HAP-1 (cell line): ENCODE data around the gene MAST2.

ENCODE experiments used
- DNase-seq, 2 experiments: peaks; one replicate each; pipeline ENCODE4 v3.0.0-alpha.2; 2016 to 2020; ENCODE audit warnings: low spot score in 2 of 2
- H3K27me3 ChIP-seq: fragments of 250-450 bp; sonication (Bioruptor Pico); 2 replicates; pipeline ENCODE4 v1.5.1; 2020; ENCODE audit warnings: low read depth, mild to moderate bottlenecking, moderate library complexity
- H3K36me3 ChIP-seq: fragments of 250-450 bp; sonication (Bioruptor Pico); replicated peaks from 2 replicates; pipeline ENCODE4 v1.5.1; 2020; ENCODE audit warnings: mild to moderate bottlenecking
- H3K4me1 ChIP-seq: fragments of 250-450 bp; sonication (Bioruptor Pico); 2 replicates; pipeline ENCODE4 v1.5.1; 2020; ENCODE audit warnings: mild to moderate bottlenecking
- H3K4me3 ChIP-seq: fragments of 250-450 bp; sonication (Bioruptor Pico); 2 replicates; pipeline ENCODE4 v1.5.1; 2020; ENCODE audit warnings: mild to moderate bottlenecking, moderate library complexity
- H3K9me3 ChIP-seq: fragments of 250-450 bp; sonication (Bioruptor Pico); 2 replicates; pipeline ENCODE4 v1.5.1; 2020; ENCODE audit warnings: mild to moderate bottlenecking, moderate library complexity
- in situ Hi-C: fragments of 300-500 bp; cut with MboI; formaldehyde crosslinking; loops from 3 replicates; pipeline ENCODE4 v1.14.3; 2020; ENCODE audit warnings: low sequenced_read_pairs, inconsistent platforms, mixed read lengths

MAST2 gene

DNA sequence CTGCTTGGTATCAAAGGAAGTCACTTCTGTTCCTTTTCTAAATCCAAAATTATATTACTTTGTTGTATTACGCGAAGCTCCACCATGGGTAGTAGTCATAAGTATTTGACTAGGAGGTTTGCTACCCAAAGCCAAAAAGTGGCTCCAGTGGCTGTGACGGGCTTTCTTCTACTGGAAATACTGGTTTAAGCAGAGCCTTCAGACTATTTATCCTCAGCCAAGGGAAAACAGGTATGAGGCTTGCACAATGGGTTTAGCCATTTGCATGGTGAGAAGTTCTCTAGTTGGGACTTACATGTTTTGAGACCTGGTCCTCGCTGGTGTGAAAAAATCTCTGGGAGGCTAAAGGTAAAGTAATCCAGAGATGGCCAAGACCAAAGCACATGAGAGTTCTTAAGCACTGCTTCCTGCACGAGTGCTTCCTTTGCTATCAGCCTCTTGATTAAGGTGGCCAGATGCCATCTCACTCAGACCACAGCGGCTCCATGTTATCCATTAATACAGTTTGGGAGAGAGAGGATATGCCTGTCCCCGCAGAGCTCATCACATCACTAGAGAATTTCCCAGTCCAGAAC is 207.8 kb downstream of the MAST2 start:
- in situ Hi-C loops: no loop called here
- Histone ChIP-seq H3K9me3 (no peaks in the 10 kb centered on the region), H3K4me3 (no peak overlapping the region), H3K4me1 (no peaks in the 10 kb centered on the region), H3K27me3 (no peaks in the 10 kb centered on the region), H3K36me3 (peaks cover 57% of the 10 kb centered on the region)
- no peak for DNase-seq

DNA sequence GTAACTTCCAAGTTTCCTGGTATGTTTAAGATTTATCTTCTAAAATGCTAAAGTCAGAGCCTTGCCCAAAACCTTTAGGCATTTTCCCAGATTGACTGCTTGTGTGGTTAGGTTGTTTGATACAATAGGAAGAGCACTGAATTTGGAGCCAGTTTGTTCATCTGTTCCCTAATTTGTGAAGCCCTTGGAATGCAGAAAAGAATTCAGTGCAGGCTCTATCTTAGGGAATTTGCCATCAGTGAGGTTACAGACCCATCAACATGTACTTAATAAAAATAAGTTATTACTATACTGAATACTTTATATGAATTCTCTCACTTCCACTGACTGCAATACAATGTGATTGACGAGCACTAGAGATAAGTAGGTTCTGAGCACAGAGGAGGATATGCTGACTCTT is 208.8 kb downstream of the MAST2 start:
- H3K27me3 ChIP-seq: no peaks in the 10 kb centered on the region

GRCh38 chr1:46013581-46013980 is 210.2 kb downstream of the MAST2 start:
- Histone ChIP-seq H3K27me3 (no peaks in the 10 kb centered on the region), H3K4me1 (no peaks in the 10 kb centered on the region), H3K36me3 (peaks cover 39% of the 10 kb centered on the region), H3K9me3 (no peaks in the 10 kb centered on the region), H3K4me3 (no peak overlapping the region)
- DNase-seq: no peak
- in situ Hi-C loops: no loop called here

More for the DNA sequence above, 208.8 kb downstream of the MAST2 start:
- H3K36me3 ChIP-seq: peaks cover 47% of the 10 kb centered on the region
- in situ Hi-C loops: no loop called here
- no peaks in the 10 kb centered on the region for H3K4me1 ChIP-seq
- no peak overlapping the region for H3K4me3 ChIP-seq
- no peaks in the 10 kb centered on the region for H3K9me3 ChIP-seq
- no peak for DNase-seq

DNA sequence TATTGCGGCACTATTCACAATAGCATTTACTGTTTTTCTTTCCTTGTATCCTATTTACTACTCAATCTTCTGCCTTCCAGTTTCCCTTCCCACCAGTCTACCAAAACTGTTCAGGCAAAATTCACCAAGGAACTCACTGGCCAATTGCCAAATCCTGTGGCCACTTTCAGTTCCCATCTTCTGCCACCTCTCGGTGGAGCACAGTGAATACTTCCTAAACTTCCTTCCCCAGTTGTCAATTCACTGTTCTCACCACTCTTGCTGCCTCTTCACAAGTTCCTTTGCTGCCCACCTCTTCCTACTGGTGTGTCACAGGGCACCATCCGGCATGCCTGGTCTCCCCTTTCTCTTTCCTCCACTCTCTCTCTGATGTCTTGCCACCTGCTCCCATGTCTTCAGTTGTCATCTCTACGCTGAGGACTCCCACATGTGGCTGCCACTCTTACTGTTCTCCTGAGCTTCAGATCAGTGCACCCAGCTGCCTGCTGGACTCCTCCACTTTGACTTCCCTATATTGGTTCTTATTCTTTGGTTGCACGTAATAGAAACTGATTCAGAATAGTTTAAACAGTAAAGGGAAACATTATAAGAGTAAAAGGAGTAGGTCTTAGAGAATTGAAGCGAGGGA is 214.6 kb downstream of the MAST2 start:
- H3K9me3 ChIP-seq: no peaks in the 10 kb centered on the region
- H3K4me3 ChIP-seq: no peak overlapping the region
- no peaks in the 10 kb centered on the region for H3K4me1 ChIP-seq
- no peak for DNase-seq
- peaks cover 16% of the 10 kb centered on the region for H3K36me3 ChIP-seq
- in situ Hi-C loops: no loop called here
- no peaks in the 10 kb centered on the region for H3K27me3 ChIP-seq

GRCh38 chr1:46019348-46019747 is 215.9 kb downstream of the MAST2 start:
- no peak overlapping the region for H3K4me3 ChIP-seq
- peaks cover 27% of the 10 kb centered on the region for H3K36me3 ChIP-seq
- no peaks in the 10 kb centered on the region for H3K9me3 ChIP-seq
- DNase-seq: no peak
- H3K4me1 ChIP-seq: no peaks in the 10 kb centered on the region
- H3K27me3 ChIP-seq: no peaks in the 10 kb centered on the region
- in situ Hi-C loops: no loop called here

DNA sequence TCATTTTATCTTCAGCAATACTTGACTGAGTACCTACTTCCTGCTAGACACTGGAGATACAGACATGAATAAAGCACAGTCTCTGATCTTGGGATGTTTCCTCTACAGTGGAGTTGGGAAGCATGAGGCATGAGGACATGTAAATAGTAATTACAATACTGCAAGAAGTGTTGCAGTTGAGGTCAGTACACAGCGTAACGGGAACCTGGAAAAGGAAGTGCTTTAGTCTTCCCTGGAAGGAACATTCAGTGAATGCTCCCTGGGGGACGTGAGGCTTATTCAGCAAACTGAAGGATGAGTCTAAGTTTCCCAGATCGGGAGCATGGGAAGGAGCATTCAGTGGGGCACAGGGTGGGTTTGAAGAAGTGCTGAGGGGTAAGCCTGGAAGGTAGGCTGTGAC is 216.6 kb downstream of the MAST2 start:
- H3K9me3 ChIP-seq: no peaks in the 10 kb centered on the region
- in situ Hi-C loops: no loop called here
- DNase-seq: no peak
- peaks cover 27% of the 10 kb centered on the region for H3K36me3 ChIP-seq
- no peaks in the 10 kb centered on the region; the same call in 1 of the 2 replicates for H3K4me1 ChIP-seq
- H3K4me3 ChIP-seq: no peak overlapping the region
- H3K27me3 ChIP-seq: no peaks in the 10 kb centered on the region

DNA sequence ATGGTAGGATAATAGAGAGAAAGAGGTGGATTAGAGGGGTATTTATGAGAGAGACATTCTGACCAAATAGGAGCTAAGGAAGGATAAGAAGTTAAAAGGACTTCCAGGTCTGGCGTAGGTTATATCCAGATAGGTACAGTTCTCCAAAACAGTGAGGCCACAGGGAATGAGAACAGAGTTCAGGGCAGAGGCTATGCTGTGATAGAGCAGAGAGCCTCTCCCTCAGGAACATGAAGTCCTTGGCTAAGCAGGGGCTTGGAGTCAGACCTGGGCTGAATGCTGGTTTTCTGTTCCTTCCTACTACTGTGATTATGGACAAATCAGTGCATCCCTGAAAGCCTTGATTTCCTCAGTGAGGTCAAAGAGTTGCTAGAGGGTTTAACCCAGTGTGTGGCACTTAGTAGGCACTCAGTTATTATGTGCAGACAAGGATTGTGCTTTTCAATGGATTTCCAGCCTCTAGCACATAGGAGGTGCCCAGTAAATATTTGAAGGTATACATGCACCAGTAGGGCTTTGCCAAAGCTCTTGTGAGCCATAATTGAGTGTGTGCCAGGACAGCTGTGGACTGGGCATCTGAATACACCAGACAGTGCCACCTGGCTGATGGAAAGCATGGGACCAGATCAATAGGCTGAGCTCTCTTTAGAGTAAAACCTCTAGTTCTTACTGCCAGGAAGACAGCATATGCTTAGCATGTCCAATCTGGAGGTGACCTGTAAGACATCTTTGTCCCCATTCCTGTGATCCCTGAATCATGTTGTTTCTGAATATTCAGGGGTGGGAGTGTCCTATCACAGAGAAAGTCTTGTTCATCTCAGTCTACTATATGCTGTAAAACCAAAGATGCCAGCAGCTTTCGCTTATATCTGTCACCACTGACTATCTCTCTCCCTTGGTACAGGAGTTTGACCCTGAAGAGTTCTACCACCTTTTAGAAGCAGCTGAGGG is 217.9 kb downstream of the MAST2 start:
- H3K4me1 ChIP-seq: no peaks in the 10 kb centered on the region; the same call in 1 of the 2 replicates
- no peak for DNase-seq
- H3K36me3 ChIP-seq: peaks cover 27% of the 10 kb centered on the region
- H3K27me3 ChIP-seq: no peaks in the 10 kb centered on the region
- H3K4me3 ChIP-seq: no peak overlapping the region
- no peaks in the 10 kb centered on the region for H3K9me3 ChIP-seq
- in situ Hi-C loops: no loop called here

DNA sequence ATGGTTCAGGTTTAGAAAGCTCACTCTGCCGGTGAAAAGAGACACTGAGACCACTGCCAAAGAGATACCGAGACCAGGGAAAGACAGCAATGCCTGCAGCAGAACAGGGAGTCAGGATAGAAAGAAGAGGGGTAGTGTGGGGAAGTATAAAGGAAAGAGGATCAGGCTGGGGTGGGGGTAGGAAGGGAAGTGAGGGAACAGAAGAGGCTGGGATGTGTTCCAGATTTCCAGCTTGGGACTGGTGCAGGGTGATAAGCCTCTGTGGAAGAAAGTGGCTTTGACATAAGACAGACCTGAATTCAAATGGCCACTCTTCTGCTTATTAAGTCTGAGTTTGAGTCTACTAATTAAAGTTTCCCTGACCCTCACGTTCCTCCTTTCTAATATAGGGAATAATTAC is 223.1 kb downstream of the MAST2 start:
- no peak overlapping the region for H3K4me3 ChIP-seq
- H3K27me3 ChIP-seq: no peaks in the 10 kb centered on the region
- H3K36me3 ChIP-seq: peaks cover 54% of the 10 kb centered on the region
- no peaks in the 10 kb centered on the region for H3K9me3 ChIP-seq
- DNase-seq: no peak
- in situ Hi-C loops: no loop called here
- H3K4me1 ChIP-seq: no peaks in the 10 kb centered on the region; the same call in 1 of the 2 replicates

GRCh38 chr1:46027788-46028573 is 224.6 kb downstream of the MAST2 start:
- in situ Hi-C loops: no loop called here
- Histone ChIP-seq H3K4me3 (no peak overlapping the region), H3K36me3 (peaks cover 52% of the 10 kb centered on the region), H3K27me3 (no peaks in the 10 kb centered on the region), H3K4me1 (no peaks in the 10 kb centered on the region; the same call in 1 of the 2 replicates), H3K9me3 (no peaks in the 10 kb centered on the region)
- DNase-seq: no peak

DNA sequence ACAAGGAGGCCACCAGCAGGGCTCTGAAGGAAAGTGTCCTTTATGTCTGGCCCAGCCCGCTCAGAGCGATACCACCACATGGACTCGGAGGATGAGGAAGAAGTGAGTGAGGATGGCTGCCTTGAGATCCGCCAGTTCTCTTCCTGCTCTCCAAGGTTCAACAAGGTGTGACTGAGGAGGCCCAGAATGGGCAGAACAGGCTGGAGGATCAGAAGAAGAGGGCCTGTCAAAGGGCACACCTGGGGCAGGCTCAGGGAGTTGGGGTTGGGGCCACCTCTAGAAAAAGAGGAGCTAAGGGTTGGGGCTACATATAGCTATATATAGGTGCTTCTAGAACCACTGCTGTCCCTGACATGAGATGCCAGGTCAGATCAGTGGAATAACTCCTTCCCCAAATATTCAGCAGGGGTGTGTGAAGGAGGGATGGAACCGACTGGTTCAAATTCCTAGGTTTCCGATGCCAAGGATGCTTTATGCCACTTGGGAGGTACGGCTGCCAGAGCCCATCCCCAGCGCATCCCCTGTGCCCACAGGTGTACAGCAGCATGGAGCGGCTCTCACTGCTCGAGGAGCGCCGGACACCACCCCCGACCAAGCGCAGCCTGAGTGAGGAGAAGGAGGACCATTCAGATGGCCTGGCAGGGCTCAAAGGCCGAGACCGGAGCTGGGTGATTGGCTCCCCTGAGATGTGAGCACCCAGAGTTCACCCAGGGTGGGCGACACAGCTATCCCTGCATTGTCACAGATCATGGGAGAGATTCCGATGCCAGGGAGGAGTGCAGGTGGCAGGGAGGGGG is 226.9 kb downstream of the MAST2 start:
- Histone ChIP-seq H3K4me1 (no peaks in the 10 kb centered on the region), H3K27me3 (no peaks in the 10 kb centered on the region), H3K9me3 (no peaks in the 10 kb centered on the region), H3K4me3 (no peak overlapping the region), H3K36me3 (peaks cover 38% of the 10 kb centered on the region)
- in situ Hi-C loops: no loop called here
- DNase-seq: no peak

DNA sequence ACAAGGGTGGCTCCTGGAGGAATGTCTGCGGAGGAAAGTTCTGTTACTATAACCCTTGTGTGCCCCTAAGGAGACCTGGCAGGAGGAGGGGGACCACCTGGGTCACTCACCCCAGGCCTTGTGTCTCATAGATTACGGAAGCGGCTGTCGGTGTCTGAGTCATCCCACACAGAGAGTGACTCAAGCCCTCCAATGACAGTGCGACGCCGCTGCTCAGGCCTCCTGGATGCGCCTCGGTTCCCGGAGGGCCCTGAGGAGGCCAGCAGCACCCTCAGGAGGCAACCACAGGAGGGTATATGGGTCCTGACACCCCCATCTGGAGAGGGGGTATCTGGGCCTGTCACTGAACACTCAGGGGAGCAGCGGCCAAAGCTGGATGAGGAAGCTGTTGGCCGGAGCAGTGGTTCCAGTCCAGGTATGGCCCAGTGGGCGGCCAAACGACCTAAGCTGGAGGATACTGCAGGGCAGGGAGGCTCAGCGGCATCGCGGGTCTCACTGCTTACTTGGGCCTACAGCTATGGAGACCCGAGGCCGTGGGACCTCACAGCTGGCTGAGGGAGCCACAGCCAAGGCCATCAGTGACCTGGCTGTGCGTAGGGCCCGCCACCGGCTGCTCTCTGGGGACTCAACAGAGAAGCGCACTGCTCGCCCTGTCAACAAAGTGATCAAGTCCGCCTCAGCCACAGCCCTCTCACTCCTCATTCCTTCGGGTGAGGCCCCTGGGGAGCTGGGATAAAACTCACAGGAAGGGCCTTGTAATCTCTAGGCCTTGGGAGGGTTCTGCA is 227.7 kb downstream of the MAST2 start:
- no peaks in the 10 kb centered on the region for H3K27me3 ChIP-seq
- no peaks in the 10 kb centered on the region for H3K9me3 ChIP-seq
- H3K4me3 ChIP-seq: no peak overlapping the region
- no peaks in the 10 kb centered on the region for H3K4me1 ChIP-seq
- no peak for DNase-seq
- peaks cover 38% of the 10 kb centered on the region for H3K36me3 ChIP-seq
- in situ Hi-C loops: no loop called here
